ENCODE results near the gene BMP4.

- TF ChIP-seq CTCF (IDR thresholded peaks at IDR 0.05): no peak
- no peak for TF ChIP-seq POLR2A (IDR thresholded peaks at IDR 0.05)
Measured at GRCh38 chr14:53958628-53959027, 2.0 kb upstream of the BMP4 start.

All from Peyer's patch (tissue), 4 donors.